HL-60 (cell line): ENCODE measurements around the gene FOXF1.

Experiments
- POLR2AphosphoS5 ChIP-seq: IDR thresholded peaks from 2 replicates; pipeline ENCODE4 v1.6.1; 2012; ENCODE audit warnings: low read depth
- TF ChIP-seq, protein P1 (sequence below): IDR thresholded peaks from one replicate; pipeline ENCODE4 v1.5.1; 2011; ENCODE audit warnings: low read length, control low read depth, inconsistent platforms; ENCODE audit not compliant: insufficient read depth

DNA sequence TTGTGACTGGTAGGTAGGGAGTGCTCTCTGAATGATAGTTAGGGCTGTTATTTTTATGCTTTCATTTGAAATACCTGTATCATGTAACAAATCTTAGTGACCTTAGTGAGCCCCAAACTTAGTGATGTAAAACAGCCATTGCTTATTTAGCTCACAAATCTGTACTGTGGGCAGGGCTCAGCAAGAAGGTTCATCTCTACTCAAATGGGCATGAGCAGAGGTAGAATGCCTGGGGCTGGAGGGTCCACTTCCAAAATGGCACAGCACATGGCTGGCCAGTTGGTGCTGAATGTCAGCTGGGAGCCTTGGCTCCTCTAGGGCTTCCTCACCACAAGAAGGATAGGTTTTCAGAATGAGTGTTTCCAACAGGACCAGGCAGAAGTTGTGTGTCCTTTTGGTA lies 49.3 kb upstream of the FOXF1 start:
- TF ChIP-seq, protein P1, sequence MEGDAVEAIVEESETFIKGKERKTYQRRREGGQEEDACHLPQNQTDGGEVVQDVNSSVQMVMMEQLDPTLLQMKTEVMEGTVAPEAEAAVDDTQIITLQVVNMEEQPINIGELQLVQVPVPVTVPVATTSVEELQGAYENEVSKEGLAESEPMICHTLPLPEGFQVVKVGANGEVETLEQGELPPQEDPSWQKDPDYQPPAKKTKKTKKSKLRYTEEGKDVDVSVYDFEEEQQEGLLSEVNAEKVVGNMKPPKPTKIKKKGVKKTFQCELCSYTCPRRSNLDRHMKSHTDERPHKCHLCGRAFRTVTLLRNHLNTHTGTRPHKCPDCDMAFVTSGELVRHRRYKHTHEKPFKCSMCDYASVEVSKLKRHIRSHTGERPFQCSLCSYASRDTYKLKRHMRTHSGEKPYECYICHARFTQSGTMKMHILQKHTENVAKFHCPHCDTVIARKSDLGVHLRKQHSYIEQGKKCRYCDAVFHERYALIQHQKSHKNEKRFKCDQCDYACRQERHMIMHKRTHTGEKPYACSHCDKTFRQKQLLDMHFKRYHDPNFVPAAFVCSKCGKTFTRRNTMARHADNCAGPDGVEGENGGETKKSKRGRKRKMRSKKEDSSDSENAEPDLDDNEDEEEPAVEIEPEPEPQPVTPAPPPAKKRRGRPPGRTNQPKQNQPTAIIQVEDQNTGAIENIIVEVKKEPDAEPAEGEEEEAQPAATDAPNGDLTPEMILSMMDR: no peak
- TF ChIP-seq POLR2AphosphoS5: no peak
